ENCODE measurements around the gene ASIC2.

GRCh38 chr17:33229499-33229898, 63.6 kb downstream of the ASIC2 start:
- TF ChIP-seq, protein P1, sequence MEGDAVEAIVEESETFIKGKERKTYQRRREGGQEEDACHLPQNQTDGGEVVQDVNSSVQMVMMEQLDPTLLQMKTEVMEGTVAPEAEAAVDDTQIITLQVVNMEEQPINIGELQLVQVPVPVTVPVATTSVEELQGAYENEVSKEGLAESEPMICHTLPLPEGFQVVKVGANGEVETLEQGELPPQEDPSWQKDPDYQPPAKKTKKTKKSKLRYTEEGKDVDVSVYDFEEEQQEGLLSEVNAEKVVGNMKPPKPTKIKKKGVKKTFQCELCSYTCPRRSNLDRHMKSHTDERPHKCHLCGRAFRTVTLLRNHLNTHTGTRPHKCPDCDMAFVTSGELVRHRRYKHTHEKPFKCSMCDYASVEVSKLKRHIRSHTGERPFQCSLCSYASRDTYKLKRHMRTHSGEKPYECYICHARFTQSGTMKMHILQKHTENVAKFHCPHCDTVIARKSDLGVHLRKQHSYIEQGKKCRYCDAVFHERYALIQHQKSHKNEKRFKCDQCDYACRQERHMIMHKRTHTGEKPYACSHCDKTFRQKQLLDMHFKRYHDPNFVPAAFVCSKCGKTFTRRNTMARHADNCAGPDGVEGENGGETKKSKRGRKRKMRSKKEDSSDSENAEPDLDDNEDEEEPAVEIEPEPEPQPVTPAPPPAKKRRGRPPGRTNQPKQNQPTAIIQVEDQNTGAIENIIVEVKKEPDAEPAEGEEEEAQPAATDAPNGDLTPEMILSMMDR (IDR thresholded peaks at IDR 0.05) = no peak
- TF ChIP-seq ZFX (IDR thresholded peaks at IDR 0.05; ENCODE audit: borderline replicate concordance) = no peak
